Lung (tissue), 12 donors: ENCODE data around the gene NRP2. TPM values are rescaled to one million over a fixed set of nuclear protein-coding genes. Genes with fewer than 3 reads are reported as not detected.

Experiments used
- ATAC-seq: fragments of 200-7000 bp; cut with Tn5 transposase; one replicate; pipeline ENCODE4 v1.9.1; 2020; ENCODE audit warnings: moderate number of reproducible peaks; ENCODE audit not compliant: insufficient read depth, low FRiP score
- DNase-seq, 3 donors: peaks; one replicate each; pipeline ENCODE4 v3.0.0-alpha.2; 2013 to 2017
- H3K27ac ChIP-seq, 2 donors: one replicate each; pipeline ENCODE4 v1.5.1; 2013; ENCODE audit warnings: mild to moderate bottlenecking in 2 of 2, moderate library complexity in 2 of 2, control low read depth in 1 of 2, inconsistent platforms in 1 of 2, low read depth in 1 of 2, low read length in 1 of 2
- H3K27me3 ChIP-seq, 3 donors: one replicate each; pipeline ENCODE4 v1.5.1; 2013; ENCODE audit warnings: low read length in 2 of 3; ENCODE audit not compliant: control insufficient read depth in 3 of 3, insufficient read depth in 3 of 3
- H3K36me3 ChIP-seq, 4 donors: one replicate each; pipeline ENCODE4 v1.5.1; 2013; ENCODE audit warnings: low read length in 4 of 4, mild to moderate bottlenecking in 1 of 4, moderate library complexity in 1 of 4; ENCODE audit not compliant: control insufficient read depth in 4 of 4, insufficient read depth in 4 of 4
- H3K4me1 ChIP-seq, 5 donors: one replicate each; pipeline ENCODE4 v1.5.1; 2013; ENCODE audit warnings: low read length in 5 of 5, mild to moderate bottlenecking in 2 of 5, moderate library complexity in 1 of 5; ENCODE audit not compliant: control insufficient read depth in 5 of 5, insufficient read depth in 5 of 5
- H3K4me3 ChIP-seq: one replicate; pipeline ENCODE4 v1.5.1; 2013; ENCODE audit warnings: mild to moderate bottlenecking, control low read depth, moderate library complexity
- H3K9ac ChIP-seq, 2 donors: one replicate each; pipeline ENCODE4 v1.5.1; 2013; ENCODE audit warnings: low read length in 2 of 2, control low read depth in 1 of 2; ENCODE audit not compliant: insufficient read depth in 1 of 2
- H3K9me3 ChIP-seq, 4 donors: one replicate each; pipeline ENCODE4 v1.5.1; 2013; ENCODE audit warnings: low read length in 3 of 4, mild to moderate bottlenecking in 1 of 4, moderate library complexity in 1 of 4; ENCODE audit not compliant: control insufficient read depth in 4 of 4, insufficient read depth in 3 of 4
- CTCF ChIP-seq: IDR thresholded peaks from 2 replicates; pipeline ENCODE4 v1.5.1; 2012; ENCODE audit warnings: mild to moderate bottlenecking; ENCODE audit errors: control extremely low read depth, extremely low read depth
- WGBS, 2 donors: extraction: QIAGEN DNeasy Blood & Tissue Kit; methylation state at CpG; one replicate each; pipeline ENCODE4 v1.1.7; 2013; 5-methylcytosine and 5-hydroxymethylcytosine counted together
- polyA plus RNA-seq, 2 donors: library from polyadenylated mRNA; stranded (reverse); fragments of 200-250 nt; gene quantifications; one replicate each; pipeline ENCODE4 v1.2.1, GENCODE V29; 2013
- total RNA-seq, 2 donors: library from RNA; depleted of rRNA in 1 of 2; stranded (reverse); fragments of >200 nt in 1 of 2; gene quantifications; one replicate each; pipeline ENCODE4 v1.2.1, GENCODE V29; 2014 to 2021
- donor health status: control.
- donor health status: control.
- donor health status: Bipolar disorder and iron deficiency.
- donor health status: healthy.
- donor health status: DM: yes; HTN: yes; CAD: no.

Gene NRP2
- total and polyA plus RNA-seq, 4 donors = 20.4 to 125 (median 63.2) TPM

DNA sequence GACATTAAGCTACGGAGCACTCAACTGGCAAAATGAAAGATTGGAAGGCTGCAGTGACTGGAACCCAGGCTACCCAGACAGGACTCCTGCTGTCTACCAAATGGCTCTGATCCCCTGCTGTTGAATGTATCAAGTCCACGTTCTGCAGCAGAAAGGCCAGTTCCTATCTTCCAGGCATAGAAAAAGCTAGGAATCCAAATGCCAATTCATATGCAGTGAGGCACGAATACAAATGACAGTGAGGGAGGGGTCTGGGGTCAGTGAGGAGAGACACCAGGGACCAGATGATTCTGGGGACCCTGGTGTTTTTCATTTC is 5.3 kb downstream of the NRP2 start:
- Histone ChIP-seq H3K4me1 (peaks cover 4 to 68% (median 9%) of the 10 kb centered on the region in 5 donors), H3K36me3 (peaks cover 0 to 2% (median 0%) of the 10 kb centered on the region in 4 donors), H3K27ac (peak overlapping the region in 1 of 2 donors; percentile 22), H3K9me3 (no peaks in the 10 kb centered on the region), H3K9ac (no peak overlapping the region), H3K27me3 (peaks cover 0 to 6% (median 2%) of the 10 kb centered on the region in 3 donors), H3K4me3 (no peak overlapping the region)
- no peak for TF ChIP-seq CTCF
- ATAC-seq (no peak), DNase-seq (no peak)
- 85 to 92% methylated on average over 3 of the region's 3 CpGs for WGBS, 2 donors

DNA sequence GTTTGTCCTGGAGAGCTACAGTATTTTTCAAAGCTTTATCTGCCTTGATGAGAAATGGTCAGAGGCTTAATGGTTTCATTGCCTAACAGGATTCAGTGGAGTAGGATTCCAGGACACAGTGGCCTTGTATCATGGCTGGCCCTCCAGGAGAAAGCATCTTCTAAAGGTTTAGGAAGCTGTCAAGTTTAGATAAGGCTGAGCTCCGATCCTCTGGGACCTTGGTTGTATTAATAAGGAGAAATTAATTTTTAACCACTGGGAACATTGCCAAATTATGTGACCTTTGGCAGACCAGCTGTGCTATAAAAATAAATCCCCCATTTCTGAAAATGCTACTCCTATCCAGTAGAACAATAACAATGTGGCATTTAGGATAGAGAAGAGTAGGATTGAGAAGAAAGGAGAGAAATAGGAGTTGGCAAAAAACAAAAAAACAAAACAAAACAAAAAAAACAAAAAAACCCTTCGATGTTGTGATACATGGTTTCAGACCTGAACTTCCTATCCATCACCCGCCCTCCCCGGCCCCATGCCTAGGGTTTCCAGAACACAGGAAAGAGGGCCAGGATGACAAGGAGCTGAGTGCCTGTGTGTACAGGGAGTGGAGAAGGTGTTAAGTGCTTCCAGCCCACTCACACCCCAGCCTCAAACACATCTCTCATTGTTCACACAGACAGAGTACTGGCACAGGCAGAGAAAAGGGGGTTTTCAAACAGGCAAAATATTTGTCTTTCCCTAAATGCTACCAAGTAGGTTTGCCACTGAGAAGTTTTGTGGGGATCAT is 6.3 kb downstream of the NRP2 start:
- peaks cover 0 to 3% (median 0%) of the 10 kb centered on the region in 4 donors for H3K36me3 ChIP-seq
- DNase-seq = peak; percentile 40 to 78 (median 72)
- H3K9me3 ChIP-seq = no peaks in the 10 kb centered on the region
- peaks cover 4 to 58% (median 10%) of the 10 kb centered on the region in 5 donors for H3K4me1 ChIP-seq
- no peak for ATAC-seq
- no peak for TF ChIP-seq CTCF
- no peak overlapping the region for H3K4me3 ChIP-seq
- 47 to 72% methylated on average over 4 of the region's 4 CpGs for WGBS, 2 donors
- H3K27me3 ChIP-seq = peaks cover 0 to 3% (median 2%) of the 10 kb centered on the region in 3 donors
- no peak overlapping the region for H3K27ac ChIP-seq
- H3K9ac ChIP-seq = peak overlapping the region in 1 of 2 donors; percentile 4

DNA sequence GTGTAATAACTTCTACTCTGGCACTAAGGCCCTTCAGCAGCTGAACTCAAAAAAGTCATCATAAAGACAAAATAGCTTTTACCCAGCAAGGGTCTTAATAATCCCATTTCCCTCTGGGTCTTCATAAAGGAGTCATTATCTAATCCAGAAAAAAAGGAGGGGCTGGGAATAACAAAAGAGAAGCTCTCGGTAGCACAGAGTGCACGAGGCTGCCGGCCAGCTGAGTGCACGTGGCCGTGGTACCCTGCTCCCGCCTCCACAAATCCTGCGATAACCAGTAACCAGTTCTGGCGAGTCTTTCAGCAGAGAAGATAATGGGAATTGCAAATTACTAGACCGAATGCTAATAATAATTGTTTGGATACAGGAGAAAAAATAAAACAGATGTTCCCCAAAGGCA is 7.5 kb downstream of the NRP2 start:
- ATAC-seq (no peak), DNase-seq (no peak)
- H3K9ac ChIP-seq = no peak overlapping the region
- TF ChIP-seq CTCF = no peak
- peaks cover 4 to 46% (median 10%) of the 10 kb centered on the region in 5 donors for H3K4me1 ChIP-seq
- 92 to 97% methylated on average over 9 of the region's 9 CpGs for WGBS, 2 donors
- no peak overlapping the region for H3K27ac ChIP-seq
- peaks cover 0 to 7% (median 2%) of the 10 kb centered on the region in 3 donors for H3K27me3 ChIP-seq
- H3K36me3 ChIP-seq = peaks cover 0 to 3% (median 0%) of the 10 kb centered on the region in 4 donors
- no peak overlapping the region for H3K4me3 ChIP-seq
- no peaks in the 10 kb centered on the region for H3K9me3 ChIP-seq
